Kidney glomerular epithelial cell (primary cell): ENCODE results near the gene DLX1.
"Not testable (repeated sequence)": the region's sequence is repeated elsewhere in the genome, so short reads cannot be mapped to it uniquely, and the experiment has no call there.

ENCODE experiments used
- DNase-seq: peaks from one replicate; lab custom pipeline; 2025; lab: John Stamatoyannopoulos, UW

DLX1 gene

DNA sequence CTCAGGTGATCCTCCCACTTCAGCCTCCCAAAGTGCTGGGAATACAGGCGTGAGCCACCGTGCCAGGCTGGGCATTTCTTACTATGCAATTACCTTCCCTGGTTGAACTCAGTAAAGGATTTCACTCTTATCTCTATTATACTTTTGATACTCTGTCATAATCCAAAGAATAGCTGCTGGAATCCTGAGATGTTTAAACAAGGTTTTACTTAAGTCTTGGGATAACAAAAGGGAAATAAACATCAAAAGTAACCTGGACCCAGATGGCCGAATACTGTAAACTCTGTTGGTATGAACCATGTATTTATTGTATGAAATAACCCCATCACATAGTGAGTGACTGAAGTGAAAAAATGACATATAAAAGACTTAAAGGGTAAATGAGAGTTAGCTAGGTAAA is 29.3 kb downstream of the DLX1 start:
- no peak for DNase-seq

GRCh38 chr2:172116107-172116506 is 30.8 kb downstream of the DLX1 start:
- no peak for DNase-seq

DNA sequence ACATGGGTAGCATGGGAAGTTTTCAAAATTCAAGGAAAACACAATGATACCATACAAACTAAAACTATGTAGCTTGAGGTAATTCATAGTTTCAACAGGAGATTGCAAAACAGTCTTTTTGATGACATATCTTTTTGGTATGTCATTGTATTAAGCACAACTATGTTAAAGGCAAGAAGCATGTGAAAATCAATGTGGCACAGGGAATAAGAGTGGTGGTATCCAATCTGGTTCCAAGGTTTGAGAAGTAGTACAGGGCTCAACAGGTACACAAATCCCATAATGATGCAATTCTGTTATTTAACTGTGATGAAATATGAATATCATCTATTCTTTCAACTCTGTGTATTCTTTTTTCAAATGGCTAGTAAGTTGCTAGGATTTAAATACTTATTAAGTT is 33.8 kb downstream of the DLX1 start:
- DNase-seq, result peak; percentile 47

DNA sequence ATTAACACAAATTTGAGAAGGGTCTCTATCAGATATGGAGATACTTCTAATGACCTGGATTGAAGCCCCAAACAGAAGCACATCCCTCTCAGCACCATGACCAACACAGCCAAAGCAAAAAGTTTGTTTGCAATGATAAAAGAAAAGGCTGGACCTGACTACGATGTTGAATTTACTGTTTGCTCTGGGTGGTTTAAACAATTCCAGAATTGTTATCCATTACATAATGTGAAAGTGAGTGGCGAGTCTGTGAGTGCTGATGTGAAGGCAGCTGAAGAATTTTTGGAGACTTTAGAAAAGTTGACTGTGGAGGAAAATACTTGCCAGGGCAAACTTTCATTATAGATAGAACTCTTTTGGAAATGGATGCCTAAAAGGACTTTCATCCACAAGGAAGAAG is 34.8 kb downstream of the DLX1 start:
- DNase-seq, result no peak

- no peak for DNase-seq
Observed at GRCh38 chr2:172128484-172128883, 43.2 kb downstream of the DLX1 start.

GRCh38 chr2:172129404-172129803 is 44.1 kb downstream of the DLX1 start:
- DNase-seq, result no peak

GRCh38 chr2:172131713-172132555 is 46.6 kb downstream of the DLX1 start:
- DNase-seq, result no peak

DNA sequence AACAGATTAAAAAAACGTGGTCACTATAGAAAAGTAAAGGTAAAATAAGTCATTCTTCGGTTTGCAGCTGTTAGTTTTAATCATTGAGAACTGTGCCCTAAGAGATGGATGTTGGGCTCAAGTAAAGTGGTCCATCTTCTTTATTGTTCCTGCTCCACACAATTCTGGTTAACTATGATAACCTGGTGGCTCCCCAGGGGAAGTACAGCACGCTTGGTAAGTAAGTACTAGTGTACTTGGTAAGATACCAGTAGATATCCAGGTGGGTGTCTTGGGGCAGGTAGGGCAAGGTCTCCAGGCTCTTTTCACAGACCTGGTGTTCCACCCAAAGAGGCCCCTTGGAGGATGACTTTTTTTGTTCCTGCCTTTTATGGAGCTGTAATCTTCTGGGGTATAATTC is 49.0 kb downstream of the DLX1 start:
- DNase-seq, result no peak

DNA sequence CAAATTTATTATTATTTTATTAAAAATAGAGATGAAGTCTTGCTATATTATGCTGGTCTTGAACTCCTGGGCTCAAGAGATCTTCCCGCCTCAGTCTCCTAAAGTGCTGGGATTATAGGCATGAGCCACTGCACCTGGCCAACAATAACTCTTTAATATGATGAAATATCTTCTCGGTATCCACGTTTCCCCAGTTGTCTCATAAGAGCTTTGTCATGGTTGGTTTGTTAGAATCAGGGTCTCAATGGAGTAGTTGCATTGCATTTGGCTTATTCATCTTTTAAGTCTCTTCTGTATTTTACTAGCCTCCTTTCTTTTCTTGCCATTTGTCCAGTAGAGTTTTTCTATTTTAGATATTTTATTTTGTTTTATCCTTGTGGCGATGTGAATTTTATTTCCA is 50.1 kb downstream of the DLX1 start:
- no peak for DNase-seq

- DNase-seq, result no peak
Observed at GRCh38 chr2:172137109-172137508, 51.8 kb downstream of the DLX1 start.

GRCh38 chr2:172137943-172138342 is 52.6 kb downstream of the DLX1 start:
- DNase-seq, result no peak

DNA sequence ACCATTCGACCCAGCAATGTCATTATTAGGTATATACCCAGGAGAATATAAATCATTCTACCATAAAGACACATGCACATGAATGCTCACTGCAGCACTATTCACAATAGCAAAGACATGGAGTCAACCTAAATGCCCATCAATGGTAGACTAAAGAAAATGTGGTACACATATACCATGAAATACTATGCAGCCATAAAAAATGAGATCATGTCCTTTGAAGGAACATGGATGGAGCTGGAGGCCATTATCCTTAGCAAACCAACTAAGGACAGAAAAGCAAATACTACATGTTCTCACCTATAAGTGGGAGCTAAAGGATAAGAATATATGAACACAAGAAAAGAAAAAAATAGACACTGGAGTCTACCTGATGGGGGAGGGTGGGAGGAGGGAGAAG is 53.4 kb downstream of the DLX1 start:
- not testable (repeated sequence) for DNase-seq
